Lower leg skin (tissue), 3 donors: ENCODE data around the gene WFDC1.

Source experiments
- POLR2A ChIP-seq, 2 donors: fragments of 450-650 bp; IDR thresholded peaks; one replicate each; pipeline ENCODE4 v1.6.1; 2016 to 2017; ENCODE audit warnings: antibody characterized with exemption in 2 of 2, mild to moderate bottlenecking in 1 of 2, moderate library complexity in 1 of 2
- TF ChIP-seq, protein P1 (sequence below), 3 donors: fragments of 450-650 bp; IDR thresholded peaks; one replicate each; pipeline ENCODE4 v1.5.1; 2016; ENCODE audit warnings: antibody characterized with exemption in 3 of 3, mild to moderate bottlenecking in 3 of 3, moderate library complexity in 2 of 3

DNA sequence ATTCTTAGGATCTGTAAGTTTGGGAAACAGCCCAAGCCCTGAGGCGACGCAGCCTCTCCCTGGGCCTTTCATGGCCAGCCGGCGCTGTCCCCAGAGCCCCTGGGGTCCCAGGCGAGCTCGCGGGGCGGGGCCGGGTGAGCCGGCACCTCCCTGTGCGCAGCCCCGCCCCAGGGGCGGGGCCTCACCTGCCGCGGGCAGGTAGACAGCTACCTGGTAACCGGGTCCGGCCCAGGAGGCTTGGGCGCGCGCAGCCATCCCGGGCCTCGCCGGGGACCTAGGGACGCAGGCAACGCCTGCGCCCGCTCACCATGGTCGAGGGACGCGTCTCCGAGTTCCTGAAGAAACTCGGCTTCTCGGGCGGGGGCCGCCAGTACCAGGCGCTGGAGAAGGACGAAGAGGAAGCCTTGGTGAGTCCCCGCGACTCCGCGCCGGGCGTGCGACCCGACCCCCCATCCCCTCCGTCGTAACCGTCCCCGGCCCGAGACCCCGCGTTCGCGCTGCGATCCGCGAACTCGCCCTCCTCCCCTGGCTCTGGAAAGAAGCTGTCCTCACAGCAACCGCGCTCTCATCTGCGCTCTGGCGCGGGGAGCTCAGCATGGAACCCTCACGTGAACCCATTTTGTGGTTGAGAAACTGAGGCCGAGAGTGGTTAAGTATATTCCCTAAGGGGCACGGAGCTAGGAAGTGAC, 73.8 kb downstream of the WFDC1 start, which contains the start of gene ATP2C2:
- TF ChIP-seq, protein P1, sequence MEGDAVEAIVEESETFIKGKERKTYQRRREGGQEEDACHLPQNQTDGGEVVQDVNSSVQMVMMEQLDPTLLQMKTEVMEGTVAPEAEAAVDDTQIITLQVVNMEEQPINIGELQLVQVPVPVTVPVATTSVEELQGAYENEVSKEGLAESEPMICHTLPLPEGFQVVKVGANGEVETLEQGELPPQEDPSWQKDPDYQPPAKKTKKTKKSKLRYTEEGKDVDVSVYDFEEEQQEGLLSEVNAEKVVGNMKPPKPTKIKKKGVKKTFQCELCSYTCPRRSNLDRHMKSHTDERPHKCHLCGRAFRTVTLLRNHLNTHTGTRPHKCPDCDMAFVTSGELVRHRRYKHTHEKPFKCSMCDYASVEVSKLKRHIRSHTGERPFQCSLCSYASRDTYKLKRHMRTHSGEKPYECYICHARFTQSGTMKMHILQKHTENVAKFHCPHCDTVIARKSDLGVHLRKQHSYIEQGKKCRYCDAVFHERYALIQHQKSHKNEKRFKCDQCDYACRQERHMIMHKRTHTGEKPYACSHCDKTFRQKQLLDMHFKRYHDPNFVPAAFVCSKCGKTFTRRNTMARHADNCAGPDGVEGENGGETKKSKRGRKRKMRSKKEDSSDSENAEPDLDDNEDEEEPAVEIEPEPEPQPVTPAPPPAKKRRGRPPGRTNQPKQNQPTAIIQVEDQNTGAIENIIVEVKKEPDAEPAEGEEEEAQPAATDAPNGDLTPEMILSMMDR (IDR thresholded peaks at IDR 0.05), result no peak
- no peak for TF ChIP-seq POLR2A (IDR thresholded peaks at IDR 0.05)
